Activated CD8-positive, alpha-beta memory T cell treated with anti-CD3 and anti-CD28 coated beads for 24 hours (primary cell): ENCODE data around the gene PLAGL1.
"Not testable (repeated sequence)": the region's sequence is repeated elsewhere in the genome, so short reads cannot be mapped to it uniquely, and the experiment has no call there.

Source experiments
- DNase-seq: peaks from one replicate; pipeline ENCODE4 v3.0.0-alpha.2; 2020

Gene PLAGL1, protein sequence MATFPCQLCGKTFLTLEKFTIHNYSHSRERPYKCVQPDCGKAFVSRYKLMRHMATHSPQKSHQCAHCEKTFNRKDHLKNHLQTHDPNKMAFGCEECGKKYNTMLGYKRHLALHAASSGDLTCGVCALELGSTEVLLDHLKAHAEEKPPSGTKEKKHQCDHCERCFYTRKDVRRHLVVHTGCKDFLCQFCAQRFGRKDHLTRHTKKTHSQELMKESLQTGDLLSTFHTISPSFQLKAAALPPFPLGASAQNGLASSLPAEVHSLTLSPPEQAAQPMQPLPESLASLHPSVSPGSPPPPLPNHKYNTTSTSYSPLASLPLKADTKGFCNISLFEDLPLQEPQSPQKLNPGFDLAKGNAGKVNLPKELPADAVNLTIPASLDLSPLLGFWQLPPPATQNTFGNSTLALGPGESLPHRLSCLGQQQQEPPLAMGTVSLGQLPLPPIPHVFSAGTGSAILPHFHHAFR

GRCh38 chr6:144008120-144008811 is at the start of gene PLAGL1:
TSS of gene PLAGL1 (minus strand) at chr6:144008259. CDS start at chr6:143948136, 60,123 bp downstream.
- DNase-seq: peak; percentile 70

- DNase-seq: peak; percentile 67
These were observed 47.3 kb upstream of the PLAGL1 start for GRCh38 chr6:144055121-144055931.

GRCh38 chr6:144053601-144054000 is 45.5 kb upstream of the PLAGL1 start:
- DNase-seq: no peak

GRCh38 chr6:144052488-144052887 is 44.4 kb upstream of the PLAGL1 start:
- DNase-seq: no peak

- no peak for DNase-seq
These were observed 41.3 kb upstream of the PLAGL1 start for GRCh38 chr6:144049386-144049785.

- DNase-seq: no peak
These were observed 39.6 kb upstream of the PLAGL1 start for GRCh38 chr6:144047688-144048087.

- not testable (repeated sequence) for DNase-seq
These were observed 38.6 kb upstream of the PLAGL1 start for GRCh38 chr6:144046672-144047071.

GRCh38 chr6:144044989-144045388 is 36.9 kb upstream of the PLAGL1 start:
- not testable (repeated sequence) for DNase-seq

GRCh38 chr6:144036835-144037195 is 28.8 kb upstream of the PLAGL1 start:
- no peak for DNase-seq

GRCh38 chr6:144036064-144036834 is 28.2 kb upstream of the PLAGL1 start:
- no peak for DNase-seq

- no peak for DNase-seq
These were observed 27.4 kb upstream of the PLAGL1 start for GRCh38 chr6:144035416-144035815.

DNA sequence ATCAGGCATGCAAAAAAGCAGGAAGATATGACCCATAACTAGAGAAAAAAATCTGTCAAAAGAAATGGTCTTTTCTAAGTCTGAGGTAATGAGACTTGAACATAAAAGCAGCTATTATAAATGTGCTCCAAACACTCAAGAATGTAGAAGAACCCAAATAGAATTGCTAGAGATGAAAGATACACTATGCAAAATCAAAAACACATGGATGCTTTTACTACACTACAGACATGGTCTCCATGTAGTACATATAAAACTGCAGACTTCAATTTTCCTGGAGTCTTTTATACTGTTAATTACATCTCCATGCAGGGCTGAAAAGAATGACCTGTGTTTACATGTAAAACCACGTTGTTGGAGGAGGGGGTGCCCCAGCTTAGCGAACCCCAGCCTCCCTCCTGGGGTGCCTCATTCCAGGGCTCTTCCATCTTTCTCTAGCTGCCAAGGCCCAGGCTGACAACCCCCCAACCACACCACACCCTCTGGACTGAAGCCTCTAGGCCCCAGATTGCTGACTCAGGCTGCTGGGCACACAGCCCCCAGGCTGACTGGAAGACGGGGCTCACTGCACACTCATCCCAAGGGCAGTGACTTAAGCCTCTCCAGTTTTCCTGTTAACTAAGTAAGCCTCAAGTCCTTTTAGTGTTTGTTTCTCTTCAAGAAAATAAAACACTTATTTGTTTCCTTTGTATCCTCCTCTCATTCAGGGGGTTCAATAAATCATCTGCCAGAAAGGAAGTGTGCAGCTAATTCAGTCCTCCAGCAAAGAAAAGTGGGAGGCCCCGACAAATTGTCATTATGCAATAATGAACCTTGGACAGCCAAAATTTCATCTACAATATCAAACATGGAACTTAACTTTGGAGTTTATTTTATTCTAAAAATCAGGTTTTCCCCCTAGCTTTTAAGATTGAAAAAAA is 26.0 kb upstream of the PLAGL1 start:
- no peak for DNase-seq

DNA sequence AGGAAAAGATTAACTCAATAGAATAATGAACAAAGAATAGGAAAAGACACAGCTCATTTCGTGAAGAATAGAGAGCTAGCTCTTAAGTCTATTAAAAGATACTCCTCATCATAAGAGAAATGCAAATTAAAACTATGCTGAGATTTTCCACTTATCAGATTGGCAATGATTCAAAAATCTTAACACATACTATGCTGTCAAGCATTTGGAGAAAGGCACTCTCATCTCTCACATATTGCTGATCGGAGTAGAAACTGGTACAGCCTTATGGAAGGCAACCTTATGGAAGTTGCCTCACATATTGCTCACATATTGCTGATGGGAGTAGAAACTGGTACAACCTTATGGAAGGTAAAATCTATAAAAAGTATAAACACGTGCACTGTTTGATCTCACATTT is 21.4 kb upstream of the PLAGL1 start:
- no peak for DNase-seq

DNA sequence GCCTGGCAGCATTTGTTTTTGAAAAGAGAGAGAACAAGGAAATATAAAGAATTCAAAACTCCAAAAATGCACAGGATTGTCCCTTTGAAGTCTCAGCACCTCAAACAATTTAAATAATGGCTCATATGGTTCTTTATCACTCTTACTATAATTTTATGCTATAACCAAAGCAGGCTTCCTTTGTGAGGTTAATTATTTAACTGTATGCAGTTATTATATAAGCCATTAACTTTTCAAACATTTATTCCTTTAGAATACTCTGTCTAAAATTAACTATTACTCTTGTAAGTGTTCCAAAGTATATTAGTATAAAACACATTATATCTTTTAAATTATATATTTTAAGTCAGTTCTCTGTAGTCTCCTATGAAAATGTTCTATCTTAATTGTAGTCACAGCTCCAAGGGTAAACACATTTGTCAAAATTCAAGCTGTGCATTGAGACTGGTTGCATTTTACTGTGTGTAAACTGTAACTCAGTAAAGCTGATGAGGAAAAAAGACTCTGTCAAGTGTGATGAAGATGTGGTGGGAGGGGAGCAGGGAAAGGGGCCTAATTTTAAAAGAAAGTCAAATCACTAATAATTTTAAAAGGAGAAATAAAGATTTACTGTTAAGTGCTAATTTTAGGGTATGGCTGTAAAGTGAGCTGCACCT is 20.0 kb upstream of the PLAGL1 start:
- no peak for DNase-seq

DNA sequence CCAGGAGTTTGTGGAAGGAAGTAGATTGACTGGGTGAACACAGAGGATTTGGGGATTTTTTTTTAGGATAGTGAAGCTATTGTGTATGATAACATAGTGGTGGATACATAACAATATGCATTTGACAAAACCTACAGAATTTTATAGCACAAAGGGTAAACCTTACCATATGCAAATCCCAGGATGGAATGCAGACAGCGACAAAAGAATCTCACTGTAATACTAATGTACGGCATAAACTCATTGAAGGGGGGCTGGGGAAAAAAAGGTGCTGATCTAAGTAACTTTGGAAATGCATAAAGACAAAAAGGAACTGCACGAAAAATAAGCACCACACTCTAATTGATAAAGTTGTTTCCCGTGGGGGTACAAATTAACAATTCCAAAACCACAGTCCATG is 15.2 kb upstream of the PLAGL1 start:
- DNase-seq: no peak

- no peak for DNase-seq
These were observed 11.9 kb upstream of the PLAGL1 start for GRCh38 chr6:144019929-144020328.

- no peak for DNase-seq
These were observed 9.4 kb upstream of the PLAGL1 start for GRCh38 chr6:144017166-144018094.

DNA sequence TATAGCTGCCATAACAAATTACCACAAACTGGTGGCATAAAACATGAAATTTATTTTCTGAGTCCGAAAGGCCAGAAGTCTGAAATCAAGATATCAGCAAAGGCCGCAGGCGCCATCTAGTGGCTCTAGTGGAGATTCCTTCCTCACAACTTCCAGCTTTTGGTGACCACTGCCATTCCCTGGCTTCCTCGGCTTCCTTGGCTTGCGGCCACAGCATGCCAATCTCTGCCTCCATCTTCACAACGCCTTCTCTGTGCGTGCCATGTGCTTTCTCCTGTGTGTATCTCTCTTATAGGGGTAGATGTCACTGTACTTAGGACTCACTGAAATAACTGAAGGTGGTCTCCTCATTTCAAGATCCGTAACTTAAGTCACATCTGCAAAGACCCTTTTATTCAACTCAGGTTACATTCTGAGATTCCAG is 5.4 kb upstream of the PLAGL1 start:
- DNase-seq: peak; percentile 81

GRCh38 chr6:144012534-144012933 is 4.5 kb upstream of the PLAGL1 start:
- DNase-seq: no peak

DNA sequence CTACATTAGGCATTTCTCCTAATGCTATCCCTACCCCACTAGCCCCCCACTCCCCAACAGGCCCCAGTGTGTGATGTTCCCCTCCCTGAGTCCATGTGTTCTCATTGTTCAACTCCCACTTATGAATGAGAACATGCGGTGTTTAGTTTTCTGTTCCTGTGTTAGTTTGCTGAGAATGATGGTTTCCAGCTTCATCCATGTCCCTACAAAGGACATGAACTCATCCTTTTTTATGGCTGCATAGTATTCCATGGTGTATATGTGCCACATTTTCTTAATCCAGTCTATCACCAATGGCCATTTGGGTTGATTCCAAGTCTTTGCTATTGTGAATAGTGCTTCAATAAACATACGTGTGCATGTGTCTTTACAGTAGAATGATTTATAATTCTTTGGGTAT is 1.6 kb upstream of the PLAGL1 start:
- DNase-seq: not testable (repeated sequence)
